Body of pancreas (tissue), 4 donors: ENCODE data around the gene PAAF1.

Experiments
- POLR2A ChIP-seq, 3 donors: fragments of 450-650 bp; IDR thresholded peaks; one replicate each; pipeline ENCODE4 v1.6.1; 2016; ENCODE audit warnings: antibody characterized with exemption in 3 of 3, mild to moderate bottlenecking in 2 of 3
- TF ChIP-seq, protein P1 (sequence below), 7 experiments: fragments of 450-650 bp in 4 of 7; fragments of 200-600 bp in 3 of 7; sonication (generic) in 3 of 7; IDR thresholded peaks; one replicate each; pipeline ENCODE4 v1.5.1; 2016 to 2019; ENCODE audit warnings: antibody characterized with exemption in 7 of 7

DNA sequence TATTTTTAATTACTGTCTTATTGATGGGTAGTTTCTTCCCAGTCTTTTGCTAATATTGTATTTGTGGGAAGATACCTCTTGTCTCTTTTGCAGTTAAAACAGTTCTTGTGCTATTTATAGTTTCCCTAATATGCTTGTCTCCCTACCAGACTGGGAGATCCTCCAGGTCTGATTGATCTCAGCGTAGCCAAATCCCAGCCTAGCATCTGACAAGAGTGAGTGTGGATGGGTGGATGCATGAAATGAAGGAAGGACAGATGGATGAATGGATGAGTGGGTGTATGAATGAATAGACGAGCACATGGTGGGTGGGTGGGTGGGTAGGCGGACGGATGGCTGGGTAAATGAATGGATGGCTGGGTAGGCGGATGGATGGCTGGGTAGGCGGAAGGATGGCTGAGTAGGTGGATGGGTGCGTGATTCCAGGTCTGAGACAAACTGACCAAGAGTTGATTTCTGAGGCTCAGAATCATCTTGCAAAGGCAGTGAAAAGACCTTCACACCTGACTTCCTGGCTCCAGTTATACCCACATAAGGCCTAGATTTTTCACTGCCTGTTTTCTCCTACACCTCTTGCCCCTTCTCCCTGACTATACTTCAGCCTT is 85.4 kb downstream of the PAAF1 start:
- TF ChIP-seq, protein P1, sequence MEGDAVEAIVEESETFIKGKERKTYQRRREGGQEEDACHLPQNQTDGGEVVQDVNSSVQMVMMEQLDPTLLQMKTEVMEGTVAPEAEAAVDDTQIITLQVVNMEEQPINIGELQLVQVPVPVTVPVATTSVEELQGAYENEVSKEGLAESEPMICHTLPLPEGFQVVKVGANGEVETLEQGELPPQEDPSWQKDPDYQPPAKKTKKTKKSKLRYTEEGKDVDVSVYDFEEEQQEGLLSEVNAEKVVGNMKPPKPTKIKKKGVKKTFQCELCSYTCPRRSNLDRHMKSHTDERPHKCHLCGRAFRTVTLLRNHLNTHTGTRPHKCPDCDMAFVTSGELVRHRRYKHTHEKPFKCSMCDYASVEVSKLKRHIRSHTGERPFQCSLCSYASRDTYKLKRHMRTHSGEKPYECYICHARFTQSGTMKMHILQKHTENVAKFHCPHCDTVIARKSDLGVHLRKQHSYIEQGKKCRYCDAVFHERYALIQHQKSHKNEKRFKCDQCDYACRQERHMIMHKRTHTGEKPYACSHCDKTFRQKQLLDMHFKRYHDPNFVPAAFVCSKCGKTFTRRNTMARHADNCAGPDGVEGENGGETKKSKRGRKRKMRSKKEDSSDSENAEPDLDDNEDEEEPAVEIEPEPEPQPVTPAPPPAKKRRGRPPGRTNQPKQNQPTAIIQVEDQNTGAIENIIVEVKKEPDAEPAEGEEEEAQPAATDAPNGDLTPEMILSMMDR (IDR thresholded peaks at IDR 0.05): no peak
- no peak for TF ChIP-seq POLR2A (IDR thresholded peaks at IDR 0.05)
